Measurements from ENCODE around the gene SLC35G1.

SLC35G1 gene

DNA sequence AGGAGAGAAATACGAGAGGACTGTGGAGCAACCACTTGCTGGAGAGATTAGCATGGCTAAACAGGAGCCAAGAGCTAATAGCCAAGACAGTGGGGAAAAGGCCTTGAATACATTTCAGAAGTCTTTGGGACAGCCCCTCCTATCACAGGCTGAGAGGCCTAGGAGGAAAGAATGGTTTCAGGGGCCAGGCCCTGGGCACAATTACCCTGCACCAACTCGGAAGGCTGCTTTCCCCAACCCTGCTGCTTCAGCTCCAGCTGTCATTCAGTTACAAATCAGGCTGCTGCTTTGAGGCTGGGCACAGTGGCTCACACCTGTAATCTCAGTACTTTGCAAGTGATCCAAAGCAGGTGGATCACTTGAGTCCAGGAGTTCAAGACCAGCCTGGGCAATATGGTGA lies 32.0 kb upstream of the SLC35G1 start (continued):
- TF ChIP-seq ZNF70 (CRISPR knock-in tag; IDR thresholded peaks at IDR 0.05) (no peak), CSDC2 (CRISPR knock-in tag; IDR thresholded peaks at IDR 0.05) (no peak), OSR1 (CRISPR knock-in tag; IDR thresholded peaks at IDR 0.05) (no peak), TOX (CRISPR knock-in tag; IDR thresholded peaks at IDR 0.05; ENCODE audit: borderline replicate concordance) (no peak), ZC3H10 (CRISPR knock-in tag; IDR thresholded peaks at IDR 0.05) (no peak)

- no peak for ATAC-seq
- TF ChIP-seq, protein P1, sequence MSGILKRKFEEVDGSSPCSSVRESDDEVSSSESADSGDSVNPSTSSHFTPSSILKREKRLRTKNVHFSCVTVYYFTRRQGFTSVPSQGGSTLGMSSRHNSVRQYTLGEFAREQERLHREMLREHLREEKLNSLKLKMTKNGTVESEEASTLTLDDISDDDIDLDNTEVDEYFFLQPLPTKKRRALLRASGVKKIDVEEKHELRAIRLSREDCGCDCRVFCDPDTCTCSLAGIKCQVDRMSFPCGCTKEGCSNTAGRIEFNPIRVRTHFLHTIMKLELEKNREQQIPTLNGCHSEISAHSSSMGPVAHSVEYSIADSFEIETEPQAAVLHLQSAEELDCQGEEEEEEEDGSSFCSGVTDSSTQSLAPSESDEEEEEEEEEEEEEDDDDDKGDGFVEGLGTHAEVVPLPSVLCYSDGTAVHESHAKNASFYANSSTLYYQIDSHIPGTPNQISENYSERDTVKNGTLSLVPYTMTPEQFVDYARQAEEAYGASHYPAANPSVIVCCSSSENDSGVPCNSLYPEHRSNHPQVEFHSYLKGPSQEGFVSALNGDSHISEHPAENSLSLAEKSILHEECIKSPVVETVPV (CRISPR knock-in tag; IDR thresholded peaks at IDR 0.05): no peak
- TF ChIP-seq PPARA (CRISPR knock-in tag; IDR thresholded peaks at IDR 0.05; ENCODE audit: borderline replicate concordance): no peak
- TF ChIP-seq ZNF565 (CRISPR knock-in tag; conservative IDR thresholded peaks at IDR 0.05; ENCODE audit: low read depth): no peak
- TF ChIP-seq, protein P2, sequence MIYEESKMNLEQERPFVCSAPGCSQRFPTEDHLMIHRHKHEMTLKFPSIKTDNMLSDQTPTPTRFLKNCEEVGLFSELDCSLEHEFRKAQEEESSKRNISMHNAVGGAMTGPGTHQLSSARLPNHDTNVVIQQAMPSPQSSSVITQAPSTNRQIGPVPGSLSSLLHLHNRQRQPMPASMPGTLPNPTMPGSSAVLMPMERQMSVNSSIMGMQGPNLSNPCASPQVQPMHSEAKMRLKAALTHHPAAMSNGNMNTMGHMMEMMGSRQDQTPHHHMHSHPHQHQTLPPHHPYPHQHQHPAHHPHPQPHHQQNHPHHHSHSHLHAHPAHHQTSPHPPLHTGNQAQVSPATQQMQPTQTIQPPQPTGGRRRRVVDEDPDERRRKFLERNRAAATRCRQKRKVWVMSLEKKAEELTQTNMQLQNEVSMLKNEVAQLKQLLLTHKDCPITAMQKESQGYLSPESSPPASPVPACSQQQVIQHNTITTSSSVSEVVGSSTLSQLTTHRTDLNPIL (CRISPR knock-in tag; IDR thresholded peaks at IDR 0.05; ENCODE audit: low read depth): no peak
- TF ChIP-seq SNAI2 (CRISPR knock-in tag; IDR thresholded peaks at IDR 0.05): no peak
- TF ChIP-seq ZNF70 (CRISPR knock-in tag; IDR thresholded peaks at IDR 0.05): no peak
- no peak for TF ChIP-seq ISL1 (CRISPR knock-in tag; IDR thresholded peaks at IDR 0.05)
- no peak for TF ChIP-seq RARB (CRISPR knock-in tag; IDR thresholded peaks at IDR 0.05)
- TF ChIP-seq GLIS3 (CRISPR knock-in tag; IDR thresholded peaks at IDR 0.05): no peak
- TF ChIP-seq ZFP3 (CRISPR knock-in tag; IDR thresholded peaks at IDR 0.05): no peak
Observed at GRCh38 chr10:93865794-93866425, 27.9 kb upstream of the SLC35G1 start.

DNA sequence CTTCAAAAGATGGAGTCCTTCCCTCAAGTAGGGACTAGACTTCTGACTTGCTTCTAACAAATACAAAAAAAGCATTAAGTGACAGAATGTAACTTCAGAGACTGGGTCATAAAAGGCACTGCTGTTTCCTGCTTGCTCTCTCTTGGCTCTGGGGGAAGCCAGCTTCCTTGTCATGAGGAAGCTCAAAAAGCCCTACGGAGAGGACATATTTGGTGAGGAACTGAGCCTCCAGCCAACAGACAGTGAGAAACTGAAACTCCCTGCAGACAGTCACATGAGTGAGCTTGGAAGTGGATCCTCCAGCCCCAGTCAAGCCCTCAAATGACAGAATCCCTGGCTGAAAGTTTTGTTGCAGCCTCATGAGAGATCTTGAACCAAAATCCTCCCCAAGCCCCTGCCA lies 26.3 kb upstream of the SLC35G1 start:
- ATAC-seq: no peak
- TF ChIP-seq ZFP30 (CRISPR knock-in tag; IDR thresholded peaks at IDR 0.05) (no peak), OSR1 (CRISPR knock-in tag; IDR thresholded peaks at IDR 0.05) (no peak), PATZ1 (CRISPR knock-in tag; IDR thresholded peaks at IDR 0.05; ENCODE audit: borderline replicate concordance) (no peak), TOX (CRISPR knock-in tag; IDR thresholded peaks at IDR 0.05; ENCODE audit: borderline replicate concordance) (no peak), TCF4 (CRISPR knock-in tag; IDR thresholded peaks at IDR 0.05; ENCODE audit: borderline replicate concordance) (no peak), PPARA (CRISPR knock-in tag; IDR thresholded peaks at IDR 0.05; ENCODE audit: borderline replicate concordance) (no peak), TSHZ2 (CRISPR knock-in tag; IDR thresholded peaks at IDR 0.05) (no peak), ZNF565 (CRISPR knock-in tag; conservative IDR thresholded peaks at IDR 0.05; ENCODE audit: low read depth) (no peak), POU6F1 (CRISPR knock-in tag; IDR thresholded peaks at IDR 0.05; ENCODE audit: borderline replicate concordance, low read depth) (no peak), RARB (CRISPR knock-in tag; IDR thresholded peaks at IDR 0.05) (no peak), ESRRG (CRISPR knock-in tag; IDR thresholded peaks at IDR 0.05) (no peak), ARNTL (CRISPR knock-in tag; IDR thresholded peaks at IDR 0.05; ENCODE audit: borderline replicate concordance, low read depth) (no peak), ZFP3 (CRISPR knock-in tag; IDR thresholded peaks at IDR 0.05) (no peak), ZC3H10 (CRISPR knock-in tag; IDR thresholded peaks at IDR 0.05) (no peak), SNAI2 (CRISPR knock-in tag; IDR thresholded peaks at IDR 0.05) (no peak), GLIS3 (CRISPR knock-in tag; IDR thresholded peaks at IDR 0.05) (no peak), ISL1 (CRISPR knock-in tag; IDR thresholded peaks at IDR 0.05) (no peak), ZNF70 (CRISPR knock-in tag; IDR thresholded peaks at IDR 0.05) (no peak)
- TF ChIP-seq, protein P2 (CRISPR knock-in tag; IDR thresholded peaks at IDR 0.05; ENCODE audit: low read depth): no peak
